Measurements from ENCODE around the gene GJB4.

GRCh38 chr1:34715139-34715538 is 44.4 kb upstream of the GJB4 start:
- TF ChIP-seq CTCF (IDR thresholded peaks at IDR 0.05; ENCODE audit: low read depth, low read length, poor library complexity, severe bottlenecking), result no peak
- no peak for TF ChIP-seq EZH2phosphoT487 (IDR thresholded peaks at IDR 0.05; ENCODE audit: borderline replicate concordance, low read length)
